CD4-positive, alpha-beta T cell treated with Interleukin-6 at 100 ng/mL for 8 hours (primary cell): Measurements from ENCODE around the gene STARD13.

ENCODE experiments used
- DNase-seq: peaks from one replicate; pipeline ENCODE4 v3.0.0-alpha.2; 2020; ENCODE audit warnings: mixed read lengths, low spot score

The STARD13 gene

DNA sequence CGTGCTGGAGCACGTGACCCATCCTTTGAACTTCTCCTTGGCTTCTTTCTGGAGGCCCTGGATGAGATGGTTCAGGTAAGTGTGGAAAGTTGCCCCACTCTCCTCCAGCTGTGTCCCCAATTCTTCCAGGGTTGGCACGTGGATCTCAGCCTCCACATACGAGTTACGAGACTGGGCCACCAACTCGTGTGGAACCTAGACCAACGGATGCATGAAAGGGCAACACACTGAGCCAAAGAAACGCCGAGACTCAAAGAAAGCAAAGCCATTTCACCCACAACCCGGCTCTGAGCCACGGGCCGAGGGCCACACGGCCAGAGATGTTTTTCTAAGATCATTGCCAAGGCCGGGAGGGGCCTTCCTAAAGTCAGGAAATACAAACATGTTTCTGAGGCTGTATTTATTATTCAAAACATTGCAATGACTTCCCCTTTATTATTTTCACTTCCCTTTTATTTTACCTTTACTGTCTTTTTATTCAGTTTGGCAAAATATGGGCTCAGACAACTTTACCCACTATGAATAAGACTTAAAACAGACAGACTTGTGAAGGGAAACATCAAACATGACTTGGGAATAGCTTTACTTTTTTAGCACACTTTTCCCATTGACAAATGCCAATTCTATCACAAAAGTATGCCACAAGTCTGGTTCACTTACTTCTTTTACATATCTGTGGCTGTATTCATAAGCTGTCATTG lies 174.7 kb downstream of the STARD13 start:
- DNase-seq = no peak

DNA sequence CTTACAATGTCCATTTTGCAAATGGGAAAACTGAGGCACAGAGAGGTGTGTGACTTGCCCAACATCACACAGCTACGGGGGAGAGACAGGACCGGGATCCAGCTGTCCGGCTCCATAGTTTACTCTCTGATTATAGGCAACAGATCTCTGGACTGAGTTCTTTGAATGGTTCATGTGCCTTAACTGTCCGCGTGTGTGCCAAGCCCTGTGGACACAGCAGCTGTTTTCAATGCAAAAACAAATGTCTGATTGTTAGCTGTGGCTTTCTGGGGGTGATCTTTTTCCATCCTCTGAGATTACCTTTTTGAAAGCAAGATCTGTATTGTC lies 175.2 kb downstream of the STARD13 start:
- no peak for DNase-seq

DNA sequence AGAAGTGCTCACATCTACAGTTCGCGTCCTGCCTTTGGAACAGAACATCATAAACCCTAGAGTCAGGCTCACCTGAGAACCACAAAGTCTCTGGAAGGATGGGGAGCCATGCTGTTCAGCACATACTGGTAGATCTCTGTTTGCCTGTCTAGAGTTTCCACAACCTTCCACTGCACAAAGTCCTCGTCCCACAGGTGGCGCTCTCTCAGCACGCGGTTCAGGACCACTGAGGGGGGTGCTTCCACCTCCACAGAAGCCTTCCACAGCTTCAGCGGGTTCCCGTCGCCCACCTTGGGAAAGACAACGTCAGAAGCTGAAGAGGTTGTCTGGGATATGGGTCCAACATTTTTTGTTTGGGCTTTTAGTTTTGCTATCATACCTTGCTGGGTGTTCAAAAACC lies 175.8 kb downstream of the STARD13 start:
- DNase-seq = no peak

DNA sequence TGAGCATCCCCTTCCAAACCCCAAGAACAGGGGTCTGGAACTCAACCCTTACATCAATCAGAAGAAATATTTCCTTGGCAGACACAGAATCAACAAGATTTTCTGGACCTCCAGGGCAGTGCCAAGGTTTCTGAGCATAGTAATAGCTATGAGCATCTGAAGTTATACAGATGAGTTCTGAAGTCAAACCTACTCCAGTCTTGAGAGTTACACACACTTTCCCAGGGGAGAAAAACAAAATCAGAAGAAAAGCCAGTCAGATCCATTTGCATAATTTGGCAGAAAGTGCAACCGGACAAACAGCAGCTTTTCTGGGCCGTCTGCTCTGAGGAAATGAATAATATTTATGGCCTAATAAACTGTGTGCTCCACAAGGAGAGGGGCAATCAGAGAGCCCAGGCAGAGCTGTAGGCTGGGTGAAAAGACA lies 176.3 kb downstream of the STARD13 start:
- DNase-seq = no peak

DNA sequence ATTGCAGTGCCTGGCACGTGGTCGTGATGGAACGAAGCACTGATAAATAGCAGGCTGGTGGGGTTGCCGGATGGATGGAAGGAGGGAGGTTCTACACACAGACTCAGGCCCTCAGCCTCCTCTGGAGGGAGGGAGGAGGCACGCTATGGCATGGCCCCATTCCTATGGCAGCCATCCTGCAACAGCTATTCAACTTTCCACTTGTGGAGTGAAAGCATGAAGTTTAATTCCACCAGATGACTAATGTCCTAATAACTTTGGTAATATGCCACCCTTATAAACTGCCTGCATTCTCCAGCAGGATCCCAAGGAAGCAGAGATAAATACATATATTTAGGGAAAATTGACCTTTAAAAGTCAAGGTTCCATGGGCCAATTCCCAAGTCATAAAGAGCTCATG lies 176.9 kb downstream of the STARD13 start:
- DNase-seq = no peak

DNA sequence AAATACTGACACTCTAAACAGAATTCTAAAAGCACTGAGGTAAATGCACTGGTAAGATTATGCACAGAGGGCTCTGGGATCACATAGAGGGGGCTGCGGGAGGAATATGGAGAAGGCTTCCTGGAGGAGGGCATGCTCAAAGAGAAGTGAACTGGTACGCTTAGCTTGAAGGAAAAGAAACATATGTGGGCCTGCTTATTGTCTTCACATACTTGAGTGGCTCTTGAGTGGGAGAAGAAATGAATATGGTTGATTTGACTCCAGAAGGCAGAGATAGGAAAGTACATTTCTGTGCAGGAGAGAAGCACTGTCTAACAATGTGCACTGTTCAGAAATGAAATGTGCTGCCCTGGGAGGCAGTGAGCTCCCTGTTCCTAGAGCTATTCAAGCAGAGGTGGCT lies 178.2 kb downstream of the STARD13 start:
- DNase-seq = no peak

DNA sequence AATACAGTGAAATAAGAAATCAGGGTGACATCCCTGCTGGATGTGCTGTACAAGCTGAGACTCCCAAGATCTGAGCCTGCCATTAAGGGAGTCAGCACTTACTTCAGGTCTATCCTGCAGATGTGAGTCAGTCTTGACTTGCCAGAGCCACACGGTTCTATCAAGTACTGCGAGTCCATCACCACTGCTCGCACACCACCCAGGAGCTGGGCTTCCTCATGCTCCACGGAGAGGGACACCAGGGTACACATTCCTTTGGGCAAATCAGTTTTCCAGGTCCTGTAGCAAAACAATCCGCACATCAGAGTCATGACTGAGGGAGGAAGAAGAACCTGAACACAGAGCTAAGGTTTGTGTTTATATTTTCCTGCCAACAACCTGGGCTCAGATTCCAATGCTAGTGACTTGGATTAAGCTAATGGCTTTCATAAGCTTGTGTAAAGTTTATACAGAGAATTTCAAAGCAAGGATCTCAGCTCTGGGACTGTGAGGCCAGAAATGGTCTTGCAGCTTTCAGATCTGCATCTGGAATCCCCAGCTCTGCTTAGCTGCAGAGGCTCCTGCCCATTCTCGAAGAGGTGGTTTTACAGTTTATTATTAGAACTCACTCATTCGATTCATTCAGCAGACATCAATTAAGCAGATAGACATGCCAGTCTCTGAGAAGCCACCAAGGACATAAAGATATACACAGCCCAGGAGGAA lies 178.7 kb downstream of the STARD13 start:
- no peak for DNase-seq

DNA sequence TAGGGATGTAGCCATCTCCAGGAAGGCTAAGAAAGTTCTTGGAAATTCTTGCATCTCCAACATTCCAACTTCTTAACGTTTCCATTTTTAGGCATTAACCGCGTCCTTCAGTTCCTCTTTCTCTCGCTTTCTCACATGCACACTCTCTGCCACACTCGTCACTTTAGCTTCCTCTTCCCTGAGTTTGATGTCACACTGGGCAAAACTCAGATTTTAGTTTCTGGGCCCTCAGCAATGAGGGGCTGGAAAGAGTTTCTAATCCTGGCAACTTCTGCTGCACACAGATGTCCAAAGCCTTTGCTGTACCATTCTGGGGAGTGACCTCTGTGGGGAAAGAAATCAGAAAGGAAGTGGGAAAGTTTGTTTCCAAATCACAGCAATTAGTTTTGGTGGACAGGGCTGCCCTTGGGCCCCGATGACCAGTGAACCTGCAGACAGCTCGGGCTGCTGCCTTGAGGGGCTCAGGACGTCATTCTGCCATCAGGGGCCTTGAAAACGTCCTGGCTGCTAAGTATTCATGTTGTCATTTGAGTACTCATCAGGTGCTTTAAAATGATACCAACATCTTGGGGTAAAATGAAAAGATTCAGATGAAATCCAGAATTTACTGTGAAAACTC lies 180.1 kb downstream of the STARD13 start:
- DNase-seq = no peak

DNA sequence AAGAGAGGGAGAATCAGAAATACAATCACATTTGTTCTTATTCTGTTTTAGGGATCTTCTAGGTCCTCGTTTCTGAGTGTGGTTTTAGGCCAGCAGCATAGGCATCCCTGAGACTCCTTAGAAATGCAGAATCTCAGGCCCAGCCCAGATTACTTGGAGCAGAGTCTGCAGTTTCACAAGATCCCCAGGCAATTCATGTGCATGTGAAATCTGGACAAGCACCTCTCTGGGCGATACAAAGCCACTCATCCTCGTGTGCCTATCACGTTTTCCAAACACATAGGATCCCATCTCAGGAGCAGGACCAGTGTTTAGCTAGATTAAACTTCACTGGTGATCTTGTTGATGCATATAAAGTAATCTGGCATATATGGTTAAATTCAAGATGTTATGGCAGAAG lies 182.1 kb downstream of the STARD13 start:
- DNase-seq = no peak

DNA sequence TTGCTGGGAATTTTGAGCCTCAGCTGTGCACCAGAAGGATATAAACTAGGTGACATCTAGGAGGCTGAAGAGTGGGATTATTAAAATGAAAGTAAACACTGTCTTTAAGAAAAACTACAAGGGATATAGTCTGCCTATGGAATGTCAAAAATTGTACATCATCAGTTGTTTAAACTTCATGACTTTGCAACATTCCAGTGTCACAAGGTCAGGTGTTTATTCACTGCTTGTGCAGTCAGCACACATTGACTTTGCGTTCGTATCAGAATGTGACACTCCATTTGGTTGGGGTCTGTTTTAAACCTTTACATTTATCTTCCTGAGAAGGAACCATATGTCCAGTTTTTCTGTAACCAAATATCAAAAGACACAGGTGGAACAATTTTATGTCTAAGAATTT lies 183.7 kb downstream of the STARD13 start:
- no peak for DNase-seq

DNA sequence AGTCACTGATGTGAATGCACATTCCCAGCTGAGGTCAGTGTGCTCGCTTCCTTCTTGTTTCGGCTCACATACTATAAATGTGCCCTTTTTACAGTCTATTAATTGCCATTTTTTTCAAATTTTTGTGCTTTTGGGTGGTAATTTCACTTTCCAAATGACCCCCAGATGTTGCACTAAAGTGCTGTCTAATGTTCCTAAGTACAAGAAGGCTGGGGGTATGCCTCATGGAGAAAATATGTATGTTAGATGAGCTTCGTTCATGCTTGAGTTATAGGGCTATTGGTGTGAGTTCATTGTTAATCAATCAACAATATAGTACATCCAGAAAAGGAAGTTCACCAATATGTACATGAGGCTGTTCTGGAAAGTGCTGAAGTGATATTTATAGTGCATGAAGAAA lies 184.7 kb downstream of the STARD13 start:
- DNase-seq = no peak

DNA sequence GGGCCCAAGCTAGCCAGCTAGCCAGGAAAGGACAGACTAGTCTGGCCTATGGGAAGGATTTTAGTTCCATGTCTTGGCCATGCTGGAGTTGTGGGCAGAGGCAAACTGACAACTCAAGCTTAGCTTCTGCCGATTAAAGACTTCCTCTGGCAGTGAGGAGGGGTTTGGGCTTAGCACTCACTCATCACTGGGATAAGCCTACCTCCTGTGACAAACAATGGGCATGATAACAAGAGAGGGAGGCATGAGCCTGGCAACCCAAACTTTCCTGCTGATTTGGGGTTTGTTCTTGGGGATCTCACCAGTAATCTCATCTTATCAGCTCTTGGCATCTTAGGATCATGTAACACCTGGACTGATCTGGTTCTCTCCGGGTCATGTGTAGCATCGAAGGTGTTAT lies 185.7 kb downstream of the STARD13 start:
- no peak for DNase-seq

DNA sequence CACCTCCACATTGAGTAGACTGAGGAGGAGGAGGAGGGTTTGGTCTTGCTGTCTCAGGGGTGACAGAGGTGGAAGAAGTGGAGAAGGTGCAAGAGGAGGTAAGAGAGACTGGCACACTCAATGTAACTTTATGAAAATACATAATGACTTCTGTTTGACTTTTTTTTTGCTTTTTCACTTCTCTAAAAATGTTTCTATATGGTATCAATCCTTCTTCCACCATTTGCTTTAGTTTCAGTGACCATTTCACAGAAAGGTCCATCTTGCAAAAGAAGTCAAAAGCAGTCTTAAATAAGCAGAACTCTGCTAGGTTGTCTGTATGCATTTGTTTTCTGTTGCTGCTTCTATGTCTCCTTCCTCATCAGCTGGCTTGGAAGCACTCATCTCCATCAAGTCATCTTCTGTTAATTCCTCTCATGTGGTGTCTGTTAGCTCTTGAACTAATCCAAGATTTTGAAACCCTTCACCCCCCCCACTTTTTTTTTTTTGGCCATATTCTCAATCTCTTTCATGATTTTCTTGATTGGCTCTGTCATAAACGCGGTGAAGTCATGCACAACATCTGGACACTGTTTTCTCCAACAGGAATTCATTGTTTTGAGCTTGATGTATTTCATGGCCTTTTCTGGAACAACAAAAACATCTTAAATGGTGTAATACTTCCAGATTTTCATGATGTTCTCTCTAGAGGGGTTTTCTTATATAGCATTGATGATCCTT lies 188.5 kb downstream of the STARD13 start:
- DNase-seq = no peak

DNA sequence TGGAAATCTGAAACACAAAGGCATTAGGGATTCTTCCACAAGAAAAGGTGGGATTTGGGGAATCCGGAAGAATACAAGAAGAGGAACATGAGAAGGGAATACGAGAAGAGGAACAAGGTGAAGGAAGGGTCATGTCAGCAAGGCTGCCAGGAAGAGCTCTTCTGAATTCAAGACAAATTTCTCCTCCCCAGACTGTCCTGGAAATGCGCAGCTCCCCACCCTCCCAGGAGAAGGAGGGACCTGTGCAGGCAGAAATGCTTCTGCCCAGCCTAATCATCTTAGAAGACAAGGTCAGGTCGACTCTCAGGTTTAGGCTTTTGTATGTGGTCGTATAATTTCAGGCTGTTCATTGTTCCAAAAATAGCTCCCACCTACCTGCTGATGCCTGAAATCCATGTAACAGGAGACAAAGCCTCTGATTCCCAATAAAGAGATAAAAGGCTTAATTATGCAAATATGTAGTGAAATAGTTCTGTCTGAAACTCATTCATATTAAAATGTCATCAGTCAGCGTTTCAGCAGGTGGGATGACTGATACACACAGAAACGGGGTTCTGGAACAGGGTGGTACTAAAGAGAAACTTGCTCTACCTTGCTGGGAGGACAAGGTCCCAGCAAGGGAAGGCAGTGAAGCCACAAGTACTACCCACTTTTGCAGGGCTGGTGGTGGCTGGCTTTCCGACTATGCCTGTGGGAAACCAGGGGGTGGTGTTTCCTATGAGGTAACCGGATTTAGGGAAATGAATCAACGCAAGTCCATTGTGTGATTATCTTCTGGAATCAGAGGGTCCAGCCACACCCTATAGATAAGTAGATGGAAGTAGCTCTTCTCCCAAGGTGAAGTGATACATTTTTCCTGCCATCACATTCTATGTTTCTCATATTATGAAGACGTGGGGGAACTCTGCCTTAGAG lies 193.2 kb downstream of the STARD13 start:
- no peak for DNase-seq

DNA sequence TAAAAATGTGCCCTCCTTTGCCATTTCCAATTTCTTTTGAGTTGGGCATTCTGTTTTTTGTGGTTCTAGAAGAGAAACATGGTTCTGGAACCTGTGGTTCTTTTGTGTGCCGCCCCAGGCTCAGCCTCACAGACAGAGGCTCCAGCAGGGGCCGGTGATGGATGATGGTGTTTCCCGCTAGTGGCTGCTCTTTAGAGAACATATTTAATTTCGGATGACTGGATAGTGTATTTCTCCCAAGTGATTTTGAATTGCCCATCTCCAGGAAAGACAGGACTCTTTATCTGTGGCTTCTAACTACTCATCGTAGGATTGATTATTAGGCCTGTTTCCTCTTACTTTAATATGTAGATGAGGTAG lies 194.2 kb downstream of the STARD13 start:
- DNase-seq = no peak

DNA sequence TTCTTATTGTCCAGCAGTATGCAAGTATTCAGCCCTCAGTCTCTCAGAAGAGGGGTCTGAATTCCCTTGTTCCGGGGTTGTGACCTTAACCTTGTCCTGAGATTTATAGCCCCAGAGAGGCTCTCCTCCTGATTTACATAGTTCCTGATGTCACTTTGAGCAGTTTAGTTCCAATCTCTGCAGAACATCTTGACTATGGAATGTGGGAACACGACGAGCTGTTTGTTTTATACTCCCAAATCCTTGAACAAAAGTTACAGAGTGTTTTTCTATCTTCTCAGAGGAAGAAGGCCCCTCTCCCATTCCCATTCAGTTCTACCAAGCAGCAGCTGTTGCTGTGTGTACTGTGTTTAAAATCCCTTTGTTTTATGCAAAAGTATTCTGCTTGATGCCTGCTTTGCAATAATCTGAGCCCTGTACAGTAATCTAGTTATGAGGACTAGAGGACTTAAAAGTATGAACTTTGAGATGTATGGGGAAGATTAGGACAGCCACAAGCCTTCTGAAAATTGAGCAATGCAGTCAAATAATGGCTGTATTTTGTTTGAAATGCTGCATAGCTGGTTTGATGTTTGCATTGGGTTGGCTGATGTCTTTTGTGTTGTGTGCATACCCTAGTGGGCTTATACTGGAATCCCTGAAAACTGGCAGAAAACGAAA lies 194.7 kb downstream of the STARD13 start:
- DNase-seq = no peak

DNA sequence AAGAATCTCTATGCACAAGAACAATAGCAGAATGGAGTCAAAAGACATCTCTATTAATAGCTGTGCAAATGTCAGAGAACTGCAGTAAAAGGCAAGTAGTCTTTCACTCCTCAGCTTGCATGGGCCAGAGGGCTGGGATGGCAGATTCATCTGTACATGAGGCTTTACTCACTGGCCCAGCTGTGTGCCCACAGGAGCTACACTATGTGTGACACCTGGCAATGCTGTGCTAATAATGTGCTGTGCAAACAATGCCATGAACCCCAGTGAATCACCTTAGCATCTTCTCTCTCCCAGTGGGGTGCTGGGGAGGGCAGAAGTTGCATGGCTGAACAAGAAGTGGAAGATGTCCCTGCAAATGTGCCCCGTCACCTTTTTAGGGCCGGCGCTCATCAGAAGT lies 196.2 kb downstream of the STARD13 start:
- no peak for DNase-seq

DNA sequence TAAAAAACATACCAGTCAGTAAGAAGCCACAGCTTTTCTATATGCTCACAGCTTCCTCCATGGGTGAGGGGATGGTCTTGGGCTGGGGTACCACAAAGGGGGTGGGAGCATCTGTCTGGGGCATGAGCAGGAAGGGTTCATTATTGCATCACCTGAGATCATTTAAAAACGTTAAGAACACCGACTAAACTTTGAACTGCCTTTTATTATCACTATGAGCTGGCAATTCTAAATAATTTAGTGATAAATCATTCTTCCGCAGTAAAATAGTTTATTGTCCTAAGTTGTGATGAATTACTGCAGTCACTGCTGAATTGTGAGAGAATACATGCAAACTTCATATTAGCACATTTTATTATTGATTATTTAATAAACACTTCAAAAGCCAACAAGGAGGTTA lies 197.8 kb downstream of the STARD13 start:
- no peak for DNase-seq

DNA sequence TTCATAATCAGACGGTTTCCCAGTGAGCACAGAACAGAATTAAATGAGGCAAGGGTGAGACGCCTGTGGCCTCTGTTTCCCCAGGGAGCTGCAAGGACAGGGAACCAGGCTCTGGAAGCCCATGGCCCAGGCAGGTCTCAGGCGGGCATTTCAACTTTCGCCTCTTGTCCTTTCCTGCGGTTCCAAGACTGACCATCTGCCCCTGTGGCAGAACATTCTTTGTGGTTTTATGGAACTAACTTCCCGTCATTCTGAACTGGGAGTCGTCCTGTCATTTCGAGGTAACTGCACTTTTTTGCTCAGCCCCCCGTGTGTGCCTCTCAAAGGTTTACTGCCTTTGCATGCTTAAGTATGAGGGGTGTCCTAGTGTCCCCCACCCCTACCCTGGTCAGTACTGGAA lies 198.5 kb downstream of the STARD13 start:
- DNase-seq = no peak

DNA sequence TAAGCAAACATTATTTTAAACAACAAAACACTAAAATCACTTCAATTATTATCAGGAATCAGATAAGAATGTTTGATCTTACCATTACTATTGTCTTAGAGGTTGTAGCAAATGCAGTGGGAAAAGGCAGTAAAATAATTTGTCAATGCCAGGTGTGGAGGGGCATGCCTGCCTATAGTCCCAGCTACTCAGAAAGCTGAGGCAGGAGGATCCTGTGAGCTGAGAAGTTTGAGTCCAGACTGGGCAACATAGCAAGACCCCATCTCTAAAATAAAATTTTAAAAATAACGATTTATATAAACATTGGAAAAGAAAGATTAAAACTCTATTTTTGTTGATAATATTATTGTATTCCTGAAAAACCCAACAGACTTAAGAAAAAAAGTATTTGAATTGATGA lies 202.5 kb downstream of the STARD13 start:
- no peak for DNase-seq

DNA sequence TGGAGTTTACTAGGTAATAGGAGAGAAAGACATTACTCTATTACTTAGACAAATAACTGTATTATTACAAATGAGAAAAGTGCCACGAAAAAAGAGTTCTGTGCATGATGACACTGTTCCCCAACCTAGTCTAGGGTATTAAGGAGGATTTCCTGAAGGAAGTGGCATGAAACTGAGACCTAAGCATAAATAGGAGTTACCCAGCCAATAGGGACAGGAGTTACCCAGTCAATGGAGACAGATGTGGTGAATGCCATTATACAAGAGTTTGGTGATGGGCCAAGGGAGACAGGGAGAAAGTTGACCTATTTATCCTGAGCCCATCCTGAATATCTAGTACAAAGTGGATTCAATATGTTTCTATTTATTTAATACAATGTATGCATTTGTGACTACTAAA lies 203.9 kb downstream of the STARD13 start:
- no peak for DNase-seq
